RPMI7951 (cell line): ENCODE measurements around the gene RPS21. TPM values are rescaled to one million over a fixed set of nuclear protein-coding genes. Genes with fewer than 3 reads are reported as not detected.
A peak's percentile ranks its signal among the peaks of the same experiment; 100 is the strongest.

Experiments
- DNase-seq: peaks from one replicate; pipeline ENCODE4 v3.0.0-alpha.2; 2012; ENCODE audit warnings: low read depth
- total RNA-seq: library from RNA; depleted of rRNA; stranded (reverse); fragments of >200 nt; shearing (Covaris generic); gene quantifications from 2 replicates; pipeline ENCODE4 v1.2.3, GENCODE V29; 2014

RPS21 gene
- total RNA-seq, 1 experiment from 2014 or later = 2,752 TPM

GRCh38 chr20:62378215-62378614 lies 8.7 kb upstream of the RPS21 start:
- DNase-seq = no peak

- peak; percentile 81 for DNase-seq
Measured at GRCh38 chr20:62381202-62381797, 5.6 kb upstream of the RPS21 start.

- no peak for DNase-seq
Measured at GRCh38 chr20:62381842-62382241, 5.1 kb upstream of the RPS21 start.

DNA sequence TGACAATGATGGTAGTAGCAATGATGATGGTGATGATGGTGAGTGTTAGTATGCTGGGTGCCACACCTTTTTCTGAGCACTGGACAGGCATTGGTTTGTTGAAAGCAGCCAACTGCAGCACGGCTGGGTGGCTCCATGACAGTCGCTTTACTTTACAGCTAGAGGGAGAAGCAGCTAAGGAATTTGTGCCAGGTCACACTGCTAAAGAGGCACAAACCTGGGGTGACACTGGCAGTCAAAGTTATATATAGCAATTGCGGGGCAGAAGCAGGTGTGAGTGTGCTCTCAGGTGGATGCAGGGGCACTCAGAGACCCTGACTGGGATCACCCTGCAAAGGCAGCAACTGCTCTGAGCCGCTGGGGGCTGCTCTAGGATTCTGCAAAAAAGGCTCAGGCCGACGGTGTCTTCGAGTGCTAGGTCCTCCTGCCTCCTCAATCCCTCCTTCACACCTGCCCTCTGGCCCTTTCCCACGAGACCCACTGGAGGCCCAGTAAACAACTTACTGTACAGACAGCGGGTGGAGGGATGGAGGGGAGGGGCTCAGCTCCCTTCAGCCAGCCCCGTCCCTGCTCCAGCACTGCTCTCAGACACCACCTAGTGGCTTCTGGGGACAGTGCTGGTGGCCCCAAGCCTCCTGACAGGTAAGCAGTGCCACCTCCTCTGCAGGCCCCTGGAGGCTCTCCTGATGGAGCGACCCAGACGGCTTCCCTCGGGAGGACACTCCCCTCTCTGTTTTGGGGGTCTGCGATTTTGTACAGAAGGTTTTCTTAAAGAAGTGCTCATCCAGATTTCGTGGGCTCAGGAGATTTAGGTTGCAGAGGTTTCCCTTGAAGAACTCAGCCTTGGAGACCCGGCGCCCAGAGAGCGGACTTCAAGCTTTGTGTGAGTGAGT lies 4.4 kb upstream of the RPS21 start:
- DNase-seq = peak; percentile 73

DNA sequence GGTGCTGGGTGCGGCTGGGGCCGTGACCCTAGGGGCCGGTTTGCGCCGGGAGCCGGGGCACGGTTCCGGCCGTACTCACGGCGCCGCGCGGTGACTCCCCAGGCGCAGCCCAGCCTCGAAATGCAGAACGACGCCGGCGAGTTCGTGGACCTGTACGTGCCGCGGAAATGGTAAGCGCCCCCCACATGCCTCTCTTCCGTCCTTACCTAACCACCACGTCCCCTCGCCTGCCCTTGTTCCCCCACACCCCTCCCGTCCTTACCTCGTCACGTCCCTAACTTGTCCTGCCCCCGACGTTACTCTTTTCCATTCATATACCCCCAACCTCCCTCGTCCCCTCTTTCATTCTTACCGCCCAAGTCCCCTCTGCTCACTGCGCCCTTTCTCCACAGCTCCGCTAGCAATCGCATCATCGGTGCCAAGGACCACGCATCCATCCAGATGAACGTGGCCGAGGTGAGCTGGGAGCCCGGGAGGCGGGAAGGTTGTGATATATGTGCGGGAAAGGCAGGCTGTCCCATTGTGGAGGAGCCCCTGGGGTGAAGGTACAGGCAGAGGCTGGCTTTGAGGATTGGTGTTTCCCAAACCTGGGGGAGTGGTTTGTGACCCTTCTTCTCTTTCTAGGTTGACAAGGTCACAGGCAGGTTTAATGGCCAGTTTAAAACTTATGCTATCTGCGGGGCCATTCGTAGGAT lies 463 bp downstream of the RPS21 start:
- DNase-seq = no peak

DNA sequence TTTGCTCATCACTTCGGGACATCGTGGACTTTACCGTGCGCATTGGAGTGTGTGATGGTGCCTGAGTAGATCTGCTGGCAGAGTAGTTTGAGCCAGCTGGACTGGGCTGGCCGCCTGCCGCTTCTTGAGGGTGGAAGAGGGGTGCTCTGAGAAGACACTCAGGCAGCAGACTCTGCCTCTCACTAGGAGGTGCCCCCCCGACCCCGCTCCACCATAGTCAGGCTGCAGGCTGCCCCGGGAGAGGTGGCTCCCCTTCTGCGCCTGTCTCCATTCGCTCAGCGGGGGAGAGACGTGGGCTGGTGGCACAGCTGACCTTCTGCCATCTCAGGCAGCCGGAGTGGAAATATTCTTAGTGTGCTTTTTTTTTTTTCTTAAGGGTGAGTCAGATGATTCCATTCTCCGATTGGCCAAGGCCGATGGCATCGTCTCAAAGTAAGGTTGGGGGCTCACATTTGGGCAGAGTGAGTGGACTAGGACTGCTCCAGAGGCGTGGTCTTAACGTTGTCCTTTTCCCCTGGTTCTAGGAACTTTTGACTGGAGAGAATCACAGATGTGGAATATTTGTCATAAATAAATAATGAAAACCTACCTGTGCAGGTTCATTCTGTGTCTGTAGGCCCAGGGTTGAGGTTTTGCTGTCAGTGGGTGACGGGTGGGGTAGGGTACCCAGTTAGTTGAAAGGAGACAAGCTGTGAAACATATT lies 1.2 kb downstream of the RPS21 start:
- DNase-seq = no peak

GRCh38 chr20:62388839-62389600 lies 2.1 kb downstream of the RPS21 start:
- no peak for DNase-seq

DNA sequence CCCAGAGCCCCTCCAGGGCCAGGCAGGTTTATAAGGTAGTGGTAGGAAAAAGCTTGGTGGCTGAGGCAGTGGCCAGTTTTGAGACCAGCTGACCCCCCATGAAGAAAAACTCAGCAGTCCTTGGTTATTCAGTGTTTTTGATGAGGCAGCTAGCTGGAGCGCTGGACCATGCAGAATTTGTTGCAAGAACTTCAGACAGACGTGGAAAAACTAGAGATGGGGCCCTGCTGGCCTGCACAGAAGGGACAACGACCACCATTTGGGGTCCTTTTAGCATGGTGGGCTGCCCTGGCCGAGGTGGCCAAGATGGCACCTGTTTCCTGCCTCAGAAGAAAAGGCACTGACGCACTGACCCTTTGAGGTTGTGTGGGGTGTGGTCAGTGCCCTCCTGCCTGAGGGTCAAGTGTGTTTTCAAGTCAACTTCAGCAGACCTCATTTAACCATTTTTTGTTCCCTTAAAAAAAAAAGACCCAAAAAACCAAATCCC lies 2.7 kb downstream of the RPS21 start:
- DNase-seq = no peak

DNA sequence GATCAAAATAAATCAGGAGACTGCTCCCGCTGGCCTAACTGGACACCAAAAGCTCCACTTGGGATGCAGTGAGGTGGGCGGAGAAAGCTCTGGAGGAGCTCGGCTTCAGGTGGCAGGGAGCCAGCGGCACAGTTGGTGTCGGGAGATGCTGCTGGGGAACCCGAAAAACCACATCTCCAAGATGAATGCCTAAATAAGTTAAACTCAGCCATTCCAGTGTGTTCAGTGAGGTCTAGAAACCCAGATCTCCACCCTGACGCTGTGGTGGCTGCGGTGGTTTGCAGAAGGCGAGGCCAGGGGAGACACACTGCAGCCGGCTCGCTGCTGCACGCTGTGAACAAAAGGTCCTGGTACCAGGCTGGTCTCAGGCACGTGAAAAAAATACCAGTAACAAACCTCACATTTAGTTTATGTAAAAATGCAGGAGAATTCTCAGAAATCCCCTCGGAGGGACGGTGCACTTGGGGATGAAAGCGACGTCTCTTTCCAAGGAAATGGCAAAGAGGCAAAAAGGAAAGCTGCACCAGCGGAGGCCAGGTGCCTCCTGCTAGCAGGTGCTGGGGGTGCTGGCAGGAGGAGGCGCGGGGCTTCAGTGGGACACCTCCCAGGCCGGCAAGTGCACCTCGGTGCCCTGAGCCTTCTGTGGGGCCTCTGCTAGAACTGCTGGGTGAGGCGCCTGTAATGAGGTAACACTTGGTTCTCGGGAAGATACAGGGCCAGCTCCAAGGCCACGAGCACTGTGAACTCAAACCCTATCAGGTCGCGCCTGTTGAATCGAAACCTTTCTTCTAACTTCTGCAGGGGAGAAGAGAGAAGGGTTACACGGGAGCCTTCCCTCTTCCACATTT lies 3.6 kb downstream of the RPS21 start:
- DNase-seq = no peak

DNA sequence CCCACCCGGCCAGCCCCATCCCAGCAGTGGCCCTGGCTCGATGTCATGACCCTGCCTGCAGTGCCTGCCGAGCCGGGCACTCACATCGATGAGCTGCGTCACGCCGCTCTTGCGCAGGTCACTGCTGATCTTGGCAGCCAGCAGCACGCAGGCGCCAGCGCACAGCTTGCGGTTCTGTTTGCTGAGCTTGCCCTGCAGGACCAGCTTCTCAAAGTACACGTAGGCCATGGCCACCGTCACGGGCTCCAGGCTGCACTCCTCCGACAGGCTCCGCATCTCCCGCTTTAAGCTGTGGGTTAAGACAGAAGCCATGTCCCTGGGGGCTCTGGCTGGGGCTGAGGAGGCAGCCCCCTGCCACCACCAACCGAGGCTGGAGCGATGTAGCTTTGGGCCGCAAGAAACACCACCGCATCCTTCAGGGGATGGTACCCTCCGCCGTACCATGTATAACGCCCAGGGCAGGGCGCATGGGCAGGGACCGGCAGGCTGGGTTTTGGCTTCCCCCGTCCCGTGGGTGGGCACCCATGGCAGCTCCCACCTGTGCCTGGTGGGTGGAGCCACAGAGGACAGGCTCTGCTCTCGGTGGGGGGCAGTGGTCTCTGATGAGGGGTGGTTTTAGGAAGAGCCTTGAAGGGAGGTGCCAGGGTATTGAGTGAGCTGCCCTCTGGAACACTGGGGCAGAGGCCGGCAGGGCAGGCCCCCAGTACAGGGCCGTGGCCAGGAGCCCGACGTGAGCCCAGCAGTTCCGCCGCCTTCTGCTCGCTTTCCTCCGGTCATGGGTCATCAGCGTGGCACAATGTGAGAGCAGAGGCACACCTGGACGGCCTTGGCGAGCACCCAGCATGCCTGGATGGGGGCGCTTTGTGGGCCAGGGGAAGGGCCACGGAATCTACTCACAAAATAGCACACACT lies 4.5 kb downstream of the RPS21 start:
- no peak for DNase-seq

- no peak for DNase-seq
Measured at GRCh38 chr20:62392077-62392418, 5.1 kb downstream of the RPS21 start.

- no peak for DNase-seq
Measured at GRCh38 chr20:62392621-62393334, 5.9 kb downstream of the RPS21 start.

- DNase-seq = no peak
Measured at GRCh38 chr20:62393335-62393665, 6.4 kb downstream of the RPS21 start.

- DNase-seq = no peak
Measured at GRCh38 chr20:62393830-62394229, 6.9 kb downstream of the RPS21 start.

DNA sequence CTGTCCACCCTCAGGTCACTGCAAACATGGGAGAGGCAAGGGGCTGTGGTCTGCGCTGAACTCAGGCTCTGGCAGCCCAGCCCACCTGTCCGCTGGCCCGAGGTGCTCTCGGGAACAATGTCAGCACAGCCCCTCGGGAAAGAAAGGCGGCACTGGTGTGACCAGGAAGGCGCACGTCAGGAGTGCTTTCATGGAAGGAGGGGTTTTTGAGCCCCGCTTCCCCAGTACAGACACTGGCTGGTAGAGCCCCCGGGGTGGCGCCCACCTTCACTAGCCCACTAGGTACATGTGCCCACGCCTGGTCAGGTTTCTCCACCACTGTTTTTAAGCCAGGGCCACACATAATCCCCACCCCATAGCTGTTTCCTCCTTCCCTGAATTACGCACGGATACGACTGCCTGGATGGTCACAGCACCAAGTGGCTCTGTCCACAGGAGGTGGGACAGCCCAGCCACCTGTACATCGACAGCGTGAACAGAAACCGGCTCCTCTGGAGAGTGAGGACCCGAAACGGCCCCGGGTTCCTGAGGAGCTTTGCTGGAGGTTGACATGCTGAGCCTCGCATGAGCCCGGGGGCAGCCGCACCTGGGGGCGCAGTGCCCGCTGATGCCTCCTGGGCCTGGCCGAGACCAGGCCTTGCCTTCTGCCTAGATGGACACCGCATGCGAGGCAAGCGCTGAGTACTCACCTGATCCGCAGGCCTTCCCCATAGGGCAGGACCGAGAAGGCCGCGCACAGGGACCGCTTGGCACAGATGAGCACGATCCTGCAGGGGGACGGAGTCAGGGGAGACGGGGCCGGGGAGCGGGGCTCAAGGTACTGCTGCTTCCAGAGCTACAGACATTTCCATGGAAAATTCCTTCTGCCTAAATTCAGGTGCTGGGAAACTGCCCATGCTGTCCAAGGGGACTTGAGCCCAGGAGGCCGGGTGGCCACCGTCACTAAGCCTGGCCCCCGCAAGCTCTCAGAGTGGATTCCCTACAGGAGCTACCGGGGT lies 7.6 kb downstream of the RPS21 start:
- no peak for DNase-seq

DNA sequence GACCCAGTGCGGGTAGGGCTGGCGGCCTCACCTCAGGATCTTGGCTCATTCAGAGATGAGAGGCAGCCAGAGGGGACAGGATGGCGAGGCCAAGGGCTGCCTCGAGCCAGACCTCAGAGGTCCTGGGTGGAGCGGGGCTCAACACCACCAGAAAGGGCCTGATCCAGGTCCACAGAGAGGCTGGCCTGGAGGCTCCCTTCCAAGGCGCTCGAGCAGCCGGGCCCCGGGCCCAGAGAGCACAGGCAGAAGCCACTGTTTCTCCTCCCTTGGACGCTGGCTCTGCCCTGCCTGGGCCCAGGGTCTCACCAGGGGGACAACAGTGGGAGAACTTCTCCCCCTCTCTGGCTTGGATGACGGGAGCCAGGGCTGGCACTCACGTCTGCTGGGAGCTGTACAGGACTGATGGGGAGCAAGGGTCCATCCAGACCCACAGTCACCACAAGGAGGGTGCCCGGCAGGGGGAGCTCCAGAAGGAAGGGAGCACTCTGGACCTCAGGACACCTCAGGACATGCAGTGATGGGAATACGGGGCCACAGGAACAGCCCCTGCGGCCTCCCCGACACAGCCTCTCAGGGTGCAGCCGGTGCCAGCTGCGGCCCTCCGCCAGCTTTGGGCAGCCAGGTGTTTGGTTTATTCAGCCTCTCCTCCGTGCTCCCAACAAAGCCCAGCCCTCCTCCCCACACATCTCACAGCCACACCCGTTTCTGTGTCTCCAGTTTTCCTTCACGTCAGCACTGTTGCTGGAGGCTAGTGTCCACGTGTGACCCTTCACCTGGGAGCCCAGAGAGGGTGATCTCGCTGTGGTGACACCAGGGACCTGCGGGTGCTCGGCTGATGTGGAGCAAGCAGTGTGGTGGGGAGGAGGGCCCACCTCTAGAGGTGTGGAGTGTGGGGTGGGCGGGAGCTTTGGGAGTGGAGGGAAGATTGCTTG lies 8.7 kb downstream of the RPS21 start:
- no peak for DNase-seq
